IPS-20b (cell line): ENCODE data around the gene DUOXA2.

Source experiments
- H3K27ac ChIP-seq: one replicate; pipeline ENCODE4 v1.5.1; 2013; ENCODE audit warnings: low read length
- H3K27me3 ChIP-seq: 2 replicates; pipeline ENCODE4 v1.6.1; 2013; ENCODE audit warnings: mild to moderate bottlenecking, low read length, inconsistent platforms; ENCODE audit not compliant: insufficient read depth
- H3K36me3 ChIP-seq: 2 replicates; pipeline ENCODE4 v1.6.1; 2013; ENCODE audit warnings: low read depth, mild to moderate bottlenecking, inconsistent platforms, low read length, moderate library complexity; ENCODE audit not compliant: insufficient read depth
- H3K4me1 ChIP-seq: 2 replicates; pipeline ENCODE4 v1.6.1; 2013; ENCODE audit warnings: mild to moderate bottlenecking, control low read depth, inconsistent platforms, low read length, moderate library complexity; ENCODE audit not compliant: insufficient read depth
- H3K4me3 ChIP-seq: 2 replicates; pipeline ENCODE4 v1.5.1; 2013; ENCODE audit warnings: mild to moderate bottlenecking, low read length, inconsistent platforms
- H3K9ac ChIP-seq: 2 replicates; pipeline ENCODE4 v1.6.1; 2013; ENCODE audit warnings: low read depth, mild to moderate bottlenecking, inconsistent platforms, low read length, moderate library complexity
- H3K9me3 ChIP-seq: 2 replicates; pipeline ENCODE4 v1.6.1; 2013; ENCODE audit warnings: mild to moderate bottlenecking, low read depth, low read length, inconsistent platforms; ENCODE audit not compliant: insufficient read depth

DUOXA2 gene

GRCh38 chr15:45141386-45141785, 27.3 kb downstream of the DUOXA2 start:
- Histone ChIP-seq H3K27me3 (peaks cover 28% of the 10 kb centered on the region), H3K4me1 (no peaks in the 10 kb centered on the region), H3K9ac (no peak overlapping the region), H3K27ac (no peak overlapping the region), H3K4me3 (no peak overlapping the region), H3K9me3 (no peaks in the 10 kb centered on the region), H3K36me3 (no peaks in the 10 kb centered on the region)

- peaks cover 16% of the 10 kb centered on the region; the same call in 1 of the 2 replicates for H3K27me3 ChIP-seq
- H3K9ac ChIP-seq: no peak overlapping the region
- no peak overlapping the region for H3K27ac ChIP-seq
- no peaks in the 10 kb centered on the region for H3K36me3 ChIP-seq
- H3K9me3 ChIP-seq: no peaks in the 10 kb centered on the region
- H3K4me1 ChIP-seq: no peaks in the 10 kb centered on the region
- no peak overlapping the region for H3K4me3 ChIP-seq
These were observed 28.9 kb downstream of the DUOXA2 start for GRCh38 chr15:45143056-45143455.

- Histone ChIP-seq H3K36me3 (no peaks in the 10 kb centered on the region), H3K4me3 (no peak overlapping the region), H3K9ac (no peak overlapping the region), H3K9me3 (no peaks in the 10 kb centered on the region), H3K27me3 (peaks cover 12% of the 10 kb centered on the region; the same call in 1 of the 2 replicates), H3K27ac (no peak overlapping the region), H3K4me1 (no peaks in the 10 kb centered on the region)
These were observed 29.8 kb downstream of the DUOXA2 start for GRCh38 chr15:45143946-45144345.

GRCh38 chr15:45144775-45145174, 30.6 kb downstream of the DUOXA2 start:
- Histone ChIP-seq H3K9me3 (no peaks in the 10 kb centered on the region), H3K4me3 (no peak overlapping the region), H3K27ac (no peak overlapping the region), H3K36me3 (no peaks in the 10 kb centered on the region), H3K9ac (no peak overlapping the region), H3K4me1 (no peaks in the 10 kb centered on the region), H3K27me3 (peaks cover 12% of the 10 kb centered on the region; the same call in 1 of the 2 replicates)

- Histone ChIP-seq H3K4me1 (no peaks in the 10 kb centered on the region), H3K27ac (no peak overlapping the region), H3K27me3 (peaks cover 18% of the 10 kb centered on the region), H3K9ac (no peak overlapping the region), H3K4me3 (no peak overlapping the region), H3K9me3 (no peaks in the 10 kb centered on the region), H3K36me3 (no peaks in the 10 kb centered on the region)
These were observed 32.3 kb downstream of the DUOXA2 start for GRCh38 chr15:45146405-45146804.

- Histone ChIP-seq H3K27me3 (peaks cover 18% of the 10 kb centered on the region), H3K4me1 (no peaks in the 10 kb centered on the region), H3K9me3 (no peaks in the 10 kb centered on the region), H3K36me3 (no peaks in the 10 kb centered on the region), H3K9ac (no peak overlapping the region), H3K4me3 (no peak overlapping the region), H3K27ac (no peak overlapping the region)
These were observed 33.5 kb downstream of the DUOXA2 start for GRCh38 chr15:45147606-45148005.

GRCh38 chr15:45148076-45149059, 34.2 kb downstream of the DUOXA2 start:
- Histone ChIP-seq H3K27me3 (peaks cover 18% of the 10 kb centered on the region), H3K9ac (no peak overlapping the region), H3K27ac (no peak overlapping the region)

GRCh38 chr15:45149060-45149459, 34.9 kb downstream of the DUOXA2 start:
- Histone ChIP-seq H3K27ac (no peak overlapping the region), H3K4me3 (no peak overlapping the region), H3K9me3 (no peaks in the 10 kb centered on the region)

More at GRCh38 chr15:45148076-45149059, 34.2 kb downstream of the DUOXA2 start:
- Histone ChIP-seq H3K4me3 (no peak overlapping the region), H3K4me1 (no peaks in the 10 kb centered on the region), H3K36me3 (no peaks in the 10 kb centered on the region), H3K9me3 (no peaks in the 10 kb centered on the region)

GRCh38 chr15:45150481-45150880, 36.4 kb downstream of the DUOXA2 start:
- Histone ChIP-seq H3K27ac (no peak overlapping the region), H3K27me3 (peaks cover 11% of the 10 kb centered on the region), H3K9ac (no peak overlapping the region)

More at GRCh38 chr15:45149060-45149459, 34.9 kb downstream of the DUOXA2 start:
- Histone ChIP-seq H3K4me1 (no peaks in the 10 kb centered on the region), H3K36me3 (no peaks in the 10 kb centered on the region), H3K27me3 (peaks cover 17% of the 10 kb centered on the region), H3K9ac (no peak overlapping the region)

GRCh38 chr15:45150997-45151396, 36.9 kb downstream of the DUOXA2 start:
- H3K4me1 ChIP-seq: no peaks in the 10 kb centered on the region
- H3K36me3 ChIP-seq: no peaks in the 10 kb centered on the region
- no peak overlapping the region for H3K27ac ChIP-seq
- no peak overlapping the region for H3K4me3 ChIP-seq
- H3K9me3 ChIP-seq: no peaks in the 10 kb centered on the region
- no peak overlapping the region for H3K9ac ChIP-seq
- H3K27me3 ChIP-seq: peaks cover 8% of the 10 kb centered on the region

More at GRCh38 chr15:45150481-45150880, 36.4 kb downstream of the DUOXA2 start:
- H3K4me1 ChIP-seq: no peaks in the 10 kb centered on the region
- no peaks in the 10 kb centered on the region for H3K36me3 ChIP-seq
- no peaks in the 10 kb centered on the region for H3K9me3 ChIP-seq
- H3K4me3 ChIP-seq: no peak overlapping the region

- Histone ChIP-seq H3K36me3 (no peaks in the 10 kb centered on the region), H3K9ac (no peak overlapping the region), H3K4me3 (no peak overlapping the region), H3K4me1 (0 out of 2 replicates have a peak, but pooled peaks cover 3% of the 10 kb centered on the region), H3K9me3 (no peaks in the 10 kb centered on the region), H3K27me3 (peaks cover 10% of the 10 kb centered on the region), H3K27ac (no peak overlapping the region)
These were observed 38.1 kb downstream of the DUOXA2 start for GRCh38 chr15:45151998-45152828.
